Gastrocnemius medialis (tissue), 4 donors: ENCODE measurements around the gene EIF2S3.

ENCODE experiments used
- POLR2A ChIP-seq, 2 donors: fragments of 450-650 bp; IDR thresholded peaks; one replicate each; pipeline ENCODE4 v1.6.1; 2017; ENCODE audit warnings: antibody characterized with exemption in 2 of 2, mild to moderate bottlenecking in 2 of 2, moderate library complexity in 2 of 2
- TF ChIP-seq, protein P1 (sequence below), 5 experiments: fragments of 450-650 bp in 3 of 5; fragments of 200-600 bp in 2 of 5; sonication (generic) in 2 of 5; IDR thresholded peaks in 4 of 5; conservative IDR thresholded peaks in 1 of 5; 1 replicate in 4 of 5; 2 replicates in 1 of 5; pipeline ENCODE4 v1.5.1; 2016 to 2019; ENCODE audit warnings: antibody characterized with exemption in 5 of 5, mild to moderate bottlenecking in 3 of 5, moderate library complexity in 3 of 5

DNA sequence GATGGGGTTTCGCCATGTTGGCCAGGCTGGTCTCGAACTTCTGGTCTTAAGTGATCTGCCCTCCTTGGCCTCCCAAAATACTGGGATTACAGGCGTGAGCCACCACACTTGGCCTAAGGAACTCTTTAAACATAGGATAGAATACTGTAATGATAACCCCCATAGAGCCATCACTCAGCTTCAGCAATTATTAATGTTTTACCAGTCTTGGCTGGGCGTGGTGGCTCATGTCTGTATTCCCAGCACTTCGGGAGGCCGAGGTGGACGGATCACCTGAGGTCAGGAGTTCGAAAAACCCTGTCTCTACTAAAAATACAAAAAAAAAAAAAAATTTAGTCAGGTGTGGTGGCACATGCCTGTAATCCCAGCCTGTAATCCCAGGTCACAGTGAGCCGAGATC lies 15.1 kb downstream of the EIF2S3 start:
- TF ChIP-seq POLR2A (IDR thresholded peaks at IDR 0.05) = no peak
- TF ChIP-seq, protein P1, sequence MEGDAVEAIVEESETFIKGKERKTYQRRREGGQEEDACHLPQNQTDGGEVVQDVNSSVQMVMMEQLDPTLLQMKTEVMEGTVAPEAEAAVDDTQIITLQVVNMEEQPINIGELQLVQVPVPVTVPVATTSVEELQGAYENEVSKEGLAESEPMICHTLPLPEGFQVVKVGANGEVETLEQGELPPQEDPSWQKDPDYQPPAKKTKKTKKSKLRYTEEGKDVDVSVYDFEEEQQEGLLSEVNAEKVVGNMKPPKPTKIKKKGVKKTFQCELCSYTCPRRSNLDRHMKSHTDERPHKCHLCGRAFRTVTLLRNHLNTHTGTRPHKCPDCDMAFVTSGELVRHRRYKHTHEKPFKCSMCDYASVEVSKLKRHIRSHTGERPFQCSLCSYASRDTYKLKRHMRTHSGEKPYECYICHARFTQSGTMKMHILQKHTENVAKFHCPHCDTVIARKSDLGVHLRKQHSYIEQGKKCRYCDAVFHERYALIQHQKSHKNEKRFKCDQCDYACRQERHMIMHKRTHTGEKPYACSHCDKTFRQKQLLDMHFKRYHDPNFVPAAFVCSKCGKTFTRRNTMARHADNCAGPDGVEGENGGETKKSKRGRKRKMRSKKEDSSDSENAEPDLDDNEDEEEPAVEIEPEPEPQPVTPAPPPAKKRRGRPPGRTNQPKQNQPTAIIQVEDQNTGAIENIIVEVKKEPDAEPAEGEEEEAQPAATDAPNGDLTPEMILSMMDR (IDR thresholded peaks at IDR 0.05 in 4 of 5, conservative IDR thresholded peaks at IDR 0.05 in 1 of 5) = no peak
